Fibroblast of lung (primary cell): ENCODE data around the gene IDUA.

Experiments
- EZH2 ChIP-seq: IDR thresholded peaks from 2 replicates; pipeline ENCODE4 v1.5.1; 2012; ENCODE audit warnings: low read length, control low read depth, mild to moderate bottlenecking; ENCODE audit errors: missing control alignments
- TF ChIP-seq, protein P1 (sequence below), 2 donors: IDR thresholded peaks in 1 of 2; conservative IDR thresholded peaks in 1 of 2; 1 replicate in 1 of 2; 2 replicates in 1 of 2; pipeline ENCODE4 v1.5.1; 2011 to 2012; ENCODE audit warnings: low read length in 2 of 2, control low read depth in 1 of 2, inconsistent platforms in 1 of 2, low read depth in 1 of 2, mild to moderate bottlenecking in 1 of 2

DNA sequence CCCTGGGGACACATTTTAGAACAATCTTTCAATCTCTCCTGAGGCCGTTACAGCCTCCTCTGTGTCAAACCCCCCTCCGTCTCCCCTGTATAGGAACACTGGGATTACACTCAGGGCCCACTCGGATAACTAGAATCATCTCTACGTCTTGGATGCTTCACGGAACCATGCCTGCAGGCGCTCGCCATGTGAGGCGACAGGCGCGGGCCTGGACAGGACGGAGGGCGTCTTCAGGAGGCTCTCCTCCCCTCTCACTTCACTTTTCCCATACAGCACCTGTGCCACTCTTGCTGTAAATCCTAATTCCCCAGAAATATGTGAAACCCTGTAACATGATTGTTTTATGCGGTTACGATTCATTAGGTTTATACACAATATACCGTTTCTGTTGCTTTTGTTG lies 4.0 kb upstream of the IDUA start:
- TF ChIP-seq, protein P1, sequence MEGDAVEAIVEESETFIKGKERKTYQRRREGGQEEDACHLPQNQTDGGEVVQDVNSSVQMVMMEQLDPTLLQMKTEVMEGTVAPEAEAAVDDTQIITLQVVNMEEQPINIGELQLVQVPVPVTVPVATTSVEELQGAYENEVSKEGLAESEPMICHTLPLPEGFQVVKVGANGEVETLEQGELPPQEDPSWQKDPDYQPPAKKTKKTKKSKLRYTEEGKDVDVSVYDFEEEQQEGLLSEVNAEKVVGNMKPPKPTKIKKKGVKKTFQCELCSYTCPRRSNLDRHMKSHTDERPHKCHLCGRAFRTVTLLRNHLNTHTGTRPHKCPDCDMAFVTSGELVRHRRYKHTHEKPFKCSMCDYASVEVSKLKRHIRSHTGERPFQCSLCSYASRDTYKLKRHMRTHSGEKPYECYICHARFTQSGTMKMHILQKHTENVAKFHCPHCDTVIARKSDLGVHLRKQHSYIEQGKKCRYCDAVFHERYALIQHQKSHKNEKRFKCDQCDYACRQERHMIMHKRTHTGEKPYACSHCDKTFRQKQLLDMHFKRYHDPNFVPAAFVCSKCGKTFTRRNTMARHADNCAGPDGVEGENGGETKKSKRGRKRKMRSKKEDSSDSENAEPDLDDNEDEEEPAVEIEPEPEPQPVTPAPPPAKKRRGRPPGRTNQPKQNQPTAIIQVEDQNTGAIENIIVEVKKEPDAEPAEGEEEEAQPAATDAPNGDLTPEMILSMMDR (conservative IDR thresholded peaks at IDR 0.05 in 1 of 2, IDR thresholded peaks at IDR 0.05 in 1 of 2; ENCODE audit: low read depth in 1 of 2, low read length in 2 of 2), result no peak
- TF ChIP-seq EZH2, result no peak
